Endothelial cell of umbilical vein (primary cell): ENCODE data around the gene CAPNS2. TPM values are rescaled to one million over a fixed set of nuclear protein-coding genes. Genes with fewer than 3 reads are reported as not detected.

ENCODE experiments used
- BruUV-seq: library from RNA; stranded (reverse); fragments of 400-500 nt; replicated peaks from 2 replicates; lab custom pipeline; 2021; lab: Mats Ljungman, UMichigan
- CTCF ChIA-PET: fragments of 300-600, 350-600 bp; sonication (Branson Sonifier 250); formaldehyde crosslinking; loops from one replicate; lab custom pipeline; 2021; ENCODE audit warnings: antibody characterized with exemption, inconsistent platforms; lab: Charles Lee
- POLR2A ChIA-PET: fragments of 300-600, 350-600 bp; sonication (Branson Sonifier 250); formaldehyde crosslinking; loops from one replicate; lab custom pipeline; 2021; ENCODE audit warnings: antibody characterized with exemption, inconsistent platforms; lab: Charles Lee
- DNase-seq: peaks from one replicate; pipeline ENCODE4 v3.0.0-alpha.2; 2011; ENCODE audit warnings: low read depth, low spot score
- FAIRE-seq: peaks from 2 replicates; lab custom pipeline; 2011; peaks lifted over from hg19 to GRCh38; lab: Jason Lieb, UNC
- H2AFZ ChIP-seq: 2 replicates; pipeline ENCODE4 v1.6.0; 2012; ENCODE audit warnings: low read depth, low read length, control low read depth, inconsistent platforms
- H3K27ac ChIP-seq: 2 replicates; pipeline ENCODE4 v1.5.1; 2011; ENCODE audit warnings: low read depth, mild to moderate bottlenecking, control low read depth, low read length, moderate library complexity; ENCODE audit not compliant: insufficient read depth
- H3K27me3 ChIP-seq, 2 experiments: 2 replicates each; pipeline versions ENCODE4 v1.6.0 to v1.6.1; 2011; ENCODE audit warnings: low read length in 2 of 2, mixed read lengths in 1 of 2; ENCODE audit not compliant: control insufficient read depth in 2 of 2, insufficient read depth in 2 of 2
- H3K36me3 ChIP-seq, 2 experiments: 2 replicates in 1 of 2; 3 replicates in 1 of 2; pipeline ENCODE4 v1.5.1; 2011; ENCODE audit warnings: low read length in 2 of 2, mild to moderate bottlenecking in 1 of 2, moderate library complexity in 1 of 2; ENCODE audit not compliant: control insufficient read depth in 2 of 2, insufficient read depth in 2 of 2; ENCODE audit errors: extremely low read depth in 1 of 2
- H3K4me1 ChIP-seq: 3 replicates; pipeline ENCODE4 v1.5.1; 2011; ENCODE audit warnings: mild to moderate bottlenecking, low read length; ENCODE audit not compliant: control insufficient read depth, insufficient read depth; ENCODE audit errors: extremely low read depth
- H3K4me2 ChIP-seq: 2 replicates; pipeline ENCODE4 v1.6.1; 2011; ENCODE audit warnings: low read length, control low read depth, mixed read lengths; ENCODE audit not compliant: insufficient read depth
- H3K4me3 ChIP-seq, 3 experiments: fragments of 200-600 bp in 1 of 3; sonication (generic), shearing (Covaris generic) in 1 of 3; replicated peaks in 1 of 3; 2 replicates each; pipeline ENCODE4 v1.5.1; 2011 to 2016; ENCODE audit warnings: control low read depth in 3 of 3, low read length in 3 of 3, mild to moderate bottlenecking in 2 of 3, inconsistent platforms in 1 of 3, low read depth in 1 of 3, moderate library complexity in 1 of 3; ENCODE audit not compliant: insufficient read depth in 1 of 3
- H3K79me2 ChIP-seq: 2 replicates; pipeline ENCODE4 v1.6.0; 2012; ENCODE audit warnings: low read length, inconsistent platforms; ENCODE audit not compliant: control insufficient read depth, insufficient read depth
- H3K9ac ChIP-seq: replicated peaks from 2 replicates; pipeline ENCODE3; 2011; ENCODE audit warnings: low read length, control low read depth; ENCODE audit not compliant: insufficient read depth; ENCODE audit errors: extremely low read depth
- H3K9me1 ChIP-seq: replicated peaks from 3 replicates; pipeline ENCODE4 v1.6.0; 2011; ENCODE audit warnings: mild to moderate bottlenecking, low read length; ENCODE audit not compliant: control insufficient read depth, insufficient read depth; ENCODE audit errors: extremely low read depth
- H3K9me3 ChIP-seq: replicated peaks from 2 replicates; pipeline ENCODE4 v1.5.1; 2012; ENCODE audit warnings: low read length, inconsistent platforms; ENCODE audit not compliant: control insufficient read depth, insufficient read depth
- H4K20me1 ChIP-seq: replicated peaks from 2 replicates; pipeline ENCODE3; 2011; ENCODE audit warnings: mild to moderate bottlenecking, low read length; ENCODE audit not compliant: control insufficient read depth, insufficient read depth; ENCODE audit errors: extremely low read depth
- CTCF ChIP-seq, 2 donors: IDR thresholded peaks; 1 replicate in 1 of 2; 2 replicates in 1 of 2; pipeline ENCODE4 v1.5.1; 2011; ENCODE audit warnings: low read length in 2 of 2, mild to moderate bottlenecking in 2 of 2, moderate library complexity in 2 of 2, control low read depth in 1 of 2, inconsistent platforms in 1 of 2, low read depth in 1 of 2; ENCODE audit not compliant: insufficient read depth in 1 of 2; ENCODE audit errors: extremely low read depth in 1 of 2
- EZH2 ChIP-seq: IDR thresholded peaks from 2 replicates; pipeline ENCODE4 v1.6.1; 2012; ENCODE audit warnings: borderline replicate concordance, low read depth, mild to moderate bottlenecking, moderate library complexity, low read length, inconsistent platforms; ENCODE audit not compliant: severe bottlenecking
- FOS ChIP-seq: IDR thresholded peaks from 2 replicates; pipeline ENCODE4 v1.6.1; 2011; ENCODE audit warnings: mild to moderate bottlenecking, low read length, moderate library complexity, borderline replicate concordance; ENCODE audit not compliant: insufficient read depth
- GATA2 ChIP-seq: IDR thresholded peaks from 2 replicates; pipeline ENCODE4 v1.7.0; 2011; ENCODE audit warnings: low read depth, mild to moderate bottlenecking, moderate library complexity, mixed read lengths, low read length; ENCODE audit not compliant: insufficient read length, insufficient read depth
- JUN ChIP-seq: IDR thresholded peaks from 2 replicates; pipeline ENCODE4 v1.6.1; 2011; ENCODE audit warnings: borderline replicate concordance, low read depth; ENCODE audit not compliant: insufficient read length, insufficient read depth
- MAX ChIP-seq: IDR thresholded peaks from 2 replicates; pipeline ENCODE4 v1.6.1; 2011; ENCODE audit not compliant: insufficient read depth, insufficient read length
- MYC ChIP-seq: IDR thresholded peaks from one replicate; pipeline ENCODE4 v1.6.1; 2011; ENCODE audit warnings: mild to moderate bottlenecking, low read depth, low read length
- POLR2A ChIP-seq: IDR thresholded peaks from 2 replicates; pipeline ENCODE4 v1.6.1; 2012; ENCODE audit warnings: low read depth, mild to moderate bottlenecking, control low read depth, low read length
- POLR2AphosphoS5 ChIP-seq: IDR thresholded peaks from 2 replicates; pipeline ENCODE4 v1.6.1; 2012; ENCODE audit warnings: low read depth, mild to moderate bottlenecking, control low read depth, low read length, moderate library complexity; ENCODE audit not compliant: insufficient read depth
- dilution Hi-C: fragments of 300-500 bp; cut with MboI; formaldehyde crosslinking; loops from one replicate; pipeline ENCODE4 v1.15.0; 2019; ENCODE audit warnings: low sequenced_read_pairs; ENCODE audit not compliant: extremely low pct_ligation_motif_present
- intact Hi-C: fragments of 100-400 bp; cut with micrococcal nuclease; formaldehyde crosslinking; loops from one replicate; pipeline ENCODE4 v1.10.0; 2022
- polyA plus RNA-seq, 4 experiments: library from polyadenylated mRNA; depleted of rRNA in 3 of 4; stranded (reverse) in 3 of 4; unstranded in 1 of 4; fragments of >200 nt; gene quantifications; 2 replicates each; pipeline versions ENCODE4 v1.2.1 to v1.2.3, GENCODE V29; 2011 to 2012; ENCODE audit warnings: missing spikeins in 1 of 4
- total RNA-seq: library from RNA; stranded (reverse); gene quantifications from 2 replicates; pipeline ENCODE4 v1.2.3, GENCODE V29; 2021

The CAPNS2 gene
- total and polyA plus RNA-seq, 2 donors (not counting 3 experiments of a cell fraction or from before 2014, with no cell fraction given), result 1.4 to 3.2 TPM

GRCh38 chr16:55568207-55568606 lies 1.7 kb downstream of the CAPNS2 start:
- H3K4me1 ChIP-seq, result peaks cover 58% of the 10 kb centered on the region
- H3K27me3 ChIP-seq, result no peaks in the 10 kb centered on the region
- H3K9me3 ChIP-seq, result no peaks in the 10 kb centered on the region
- H3K27ac ChIP-seq, result peak overlapping the region; percentile 30
- H4K20me1 ChIP-seq, result no peaks in the 10 kb centered on the region
- FAIRE-seq (no peak), DNase-seq (no peak)
- H2AFZ ChIP-seq, result no peak overlapping the region
- peaks cover 7 to 11% of the 10 kb centered on the region in 2 experiments for H3K36me3 ChIP-seq
- ChIA-PET POLR2A (no interaction called here), CTCF (interaction anchor here (0.6 to 1.4 kb wide), 3 partner anchors 10 to 56 kb away, joined by 3 to 9 read pairs (median 3); no protein-coding TSS in a partner anchor)
- TF ChIP-seq JUN (no peak), POLR2AphosphoS5 (no peak), FOS (no peak), MAX (no peak), GATA2 (no peak), MYC (no peak), POLR2A (no peak), EZH2 (no peak), CTCF (IDR thresholded peaks at IDR 0.05; ENCODE audit: extremely low read depth in 1 of 2, insufficient read depth in 1 of 2, low read depth in 1 of 2, low read length in 2 of 2) (no peak)
- no peak overlapping the region for H3K4me3 ChIP-seq
- H3K9ac ChIP-seq, result no peak overlapping the region
- H3K79me2 ChIP-seq, result no peaks in the 10 kb centered on the region
- peak overlapping the region; percentile 43 for H3K4me2 ChIP-seq
- dilution Hi-C loops, result no loop called here
- intact Hi-C loops, result no loop called here
- no TSS peak for BruUV-seq
- no peaks in the 10 kb centered on the region for H3K9me1 ChIP-seq
